Activated CD4-positive, alpha-beta T cell treated with anti-CD3 and anti-CD28 coated beads, Interleukin-2, amount 10 ng/mL, durations not matched to agents 7 days and 5 days (primary cell): ENCODE results near the gene ATG16L1. TPM values are rescaled to one million over a fixed set of nuclear protein-coding genes. Genes with fewer than 3 reads are reported as not detected.
"Not testable (repeated sequence)": the region's sequence is repeated elsewhere in the genome, so short reads cannot be mapped to it uniquely, and the experiment has no call there.

Experiments used
- CTCF ChIA-PET: fragments of 350-600 bp; sonication (Branson Sonifier 250); formaldehyde crosslinking; loops from one replicate; lab custom pipeline; 2021; ENCODE audit warnings: antibody characterized with exemption; lab: Charles Lee
- POLR2A ChIA-PET: fragments of 350-600 bp; sonication (Branson Sonifier 250); formaldehyde crosslinking; loops from one replicate; lab custom pipeline; 2021; ENCODE audit warnings: antibody characterized with exemption; lab: Charles Lee
- DNase-seq: peaks from one replicate; pipeline ENCODE4 v3.0.0-alpha.2; 2020
- H3K27ac Mint-ChIP-seq: one replicate; pipeline ENCODE4 v1.8.0; 2021; ENCODE audit warnings: mild to moderate bottlenecking, moderate library complexity, mixed read lengths
- H3K27me3 Mint-ChIP-seq: one replicate; pipeline ENCODE4 v1.8.0; 2021; ENCODE audit warnings: mixed read lengths
- H3K36me3 Mint-ChIP-seq: one replicate; pipeline ENCODE4 v1.8.0; 2021; ENCODE audit warnings: low read depth, mixed read lengths
- H3K4me1 Mint-ChIP-seq: one replicate; pipeline ENCODE4 v1.8.0; 2021; ENCODE audit warnings: mixed read lengths
- H3K4me3 Mint-ChIP-seq: one replicate; pipeline ENCODE4 v1.8.0; 2021; ENCODE audit warnings: mild to moderate bottlenecking, moderate library complexity, mixed read lengths
- H3K9me3 Mint-ChIP-seq: one replicate; pipeline ENCODE4 v1.8.0; 2021; ENCODE audit warnings: mixed read lengths
- total RNA-seq, 2 experiments: library from RNA; stranded (reverse); gene quantifications; one replicate each; pipeline ENCODE4 v1.2.3, GENCODE V29; 2021

ATG16L1 gene
- total RNA-seq, 2 experiments from 2014 or later: 52.6 to 55.4 TPM

DNA sequence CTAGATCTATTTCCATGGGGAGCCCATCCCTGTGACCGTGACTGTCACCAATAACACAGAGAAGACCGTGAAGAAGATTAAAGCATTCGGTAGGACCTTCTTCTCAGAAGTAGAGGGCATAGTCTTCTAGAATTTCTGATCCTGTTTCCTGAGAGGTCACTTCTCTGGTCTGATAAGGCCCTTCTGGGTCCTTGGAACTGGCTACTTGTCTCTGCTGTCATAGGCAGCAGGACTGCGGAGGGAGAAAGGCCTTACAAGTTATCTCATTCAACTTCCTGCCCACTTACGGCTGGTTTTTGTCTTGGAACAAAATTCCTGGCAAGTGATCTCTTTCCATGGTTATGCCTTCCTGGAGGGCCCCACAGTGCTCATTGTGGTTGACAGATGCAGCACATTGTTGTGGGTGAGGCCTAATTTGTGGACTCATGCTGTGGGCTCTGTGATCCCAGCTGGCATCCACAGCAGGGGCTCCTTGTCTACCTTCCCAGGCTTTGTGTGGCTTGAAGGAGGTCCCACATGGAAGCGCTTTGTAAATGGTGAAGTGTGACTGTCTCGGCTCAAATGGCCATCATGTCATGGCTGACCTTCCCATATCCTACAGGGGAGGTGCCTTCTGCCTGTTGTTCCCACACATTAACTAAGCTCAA, 78.1 kb downstream of the ATG16L1 start:
- CTCF ChIA-PET: interaction anchor here (0.9 to 3.6 kb wide), 2 partner anchors 13 to 24 kb away, joined by 4 to 12 read pairs; partner anchors contain the start of gene DGKD
- peaks cover 44% of the 10 kb centered on the region for H3K4me1 Mint-ChIP-seq
- H3K36me3 Mint-ChIP-seq: peaks cover 15% of the 10 kb centered on the region
- POLR2A ChIA-PET: no interaction called here
- no peak overlapping the region for H3K4me3 Mint-ChIP-seq
- no peak for DNase-seq
- H3K27ac Mint-ChIP-seq: peak overlapping the region; percentile 41
- H3K27me3 Mint-ChIP-seq: peaks cover 1% of the 10 kb centered on the region
- peaks cover 11% of the 10 kb centered on the region for H3K9me3 Mint-ChIP-seq

DNA sequence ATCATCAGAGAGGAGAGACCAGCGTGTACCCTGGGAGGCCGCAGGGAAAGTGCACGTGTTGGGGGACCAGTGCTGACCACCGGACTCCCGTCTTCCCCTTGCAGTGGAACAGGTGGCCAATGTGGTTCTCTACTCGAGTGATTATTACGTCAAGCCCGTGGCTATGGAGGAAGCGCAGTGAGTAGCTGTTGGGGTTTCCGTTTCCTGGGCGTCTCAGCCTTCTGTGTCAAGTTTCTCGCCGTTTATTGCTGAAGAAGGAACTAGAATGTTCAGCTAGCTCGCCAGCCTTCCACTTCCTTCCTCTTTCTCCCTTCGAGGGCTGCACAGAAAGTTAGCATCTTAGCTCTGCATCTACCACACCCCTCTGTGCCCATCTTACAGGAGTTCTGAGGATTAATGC, 80.1 kb downstream of the ATG16L1 start:
- ChIA-PET POLR2A (interaction anchor here (0.5 to 1.1 kb wide), 3 partner anchors 23 to 261 kb away, joined by 3 to 5 read pairs (median 3); partner anchors contain the start of genes ATG16L1 and DGKD), CTCF (interaction anchor here (0.6 to 3.6 kb wide), 9 partner anchors 9 to 589 kb away, joined by 3 to 12 read pairs (median 3); partner anchors contain the start of genes ATG16L1 and DGKD)
- Mint-ChIP-seq H3K36me3 (peaks cover 15% of the 10 kb centered on the region), H3K9me3 (peaks cover 11% of the 10 kb centered on the region), H3K4me3 (peak overlapping the region; percentile 55), H3K27ac (peak overlapping the region; percentile 96), H3K27me3 (no peaks in the 10 kb centered on the region), H3K4me1 (peaks cover 52% of the 10 kb centered on the region)
- DNase-seq: peak; percentile 88

DNA sequence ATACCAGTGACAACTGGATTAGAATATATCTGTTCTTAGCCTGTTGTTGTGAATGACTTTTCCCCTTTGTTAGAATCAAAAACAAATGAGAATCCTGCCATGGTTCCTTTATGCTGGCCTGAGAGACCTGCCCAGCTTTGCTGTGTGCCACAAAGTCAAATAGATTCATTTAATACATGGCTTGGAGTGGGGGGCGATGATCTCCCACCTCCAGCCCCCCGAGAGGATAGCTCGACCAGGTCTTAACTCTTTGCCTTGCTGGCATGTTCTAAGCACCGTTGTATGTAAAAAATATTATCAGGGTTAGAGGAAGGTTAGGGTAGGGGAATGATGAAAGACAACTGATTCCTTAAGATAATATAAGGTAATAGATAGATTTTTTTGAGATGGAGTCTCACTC, 80.7 kb downstream of the ATG16L1 start:
- CTCF ChIA-PET: interaction anchor here (0.6 to 3.6 kb wide), 9 partner anchors 20 to 142 kb away, joined by 3 to 12 read pairs (median 3); partner anchors contain the start of genes ATG16L1 and DGKD
- peak overlapping the region; percentile 55 for H3K4me3 Mint-ChIP-seq

DNA sequence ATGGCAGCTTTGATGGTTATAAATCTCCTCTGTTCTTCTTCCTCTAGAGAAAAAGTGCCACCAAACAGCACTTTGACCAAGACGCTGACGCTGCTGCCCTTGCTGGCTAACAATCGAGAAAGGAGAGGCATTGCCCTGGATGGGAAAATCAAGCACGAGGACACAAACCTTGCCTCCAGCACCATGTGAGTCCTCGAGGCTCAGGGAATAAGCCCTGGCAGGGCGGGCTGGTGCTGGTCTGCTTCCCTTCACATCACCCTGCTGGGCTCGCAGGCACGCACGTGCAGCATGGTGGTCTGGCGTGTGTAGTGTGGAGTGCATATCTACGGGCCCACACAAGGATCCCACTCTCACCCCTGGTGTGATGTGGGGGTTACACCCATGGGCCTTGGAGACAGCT, 83.4 kb downstream of the ATG16L1 start:
- Mint-ChIP-seq H3K4me3 (no peak overlapping the region), H3K4me1 (peaks cover 62% of the 10 kb centered on the region), H3K9me3 (peaks cover 11% of the 10 kb centered on the region), H3K36me3 (peaks cover 14% of the 10 kb centered on the region), H3K27ac (no peak overlapping the region), H3K27me3 (no peaks in the 10 kb centered on the region)
- CTCF ChIA-PET: no interaction called here
- POLR2A ChIA-PET: no interaction called here
- DNase-seq: no peak

More for the DNA sequence above, 80.7 kb downstream of the ATG16L1 start:
- no peak for DNase-seq
- Mint-ChIP-seq H3K27me3 (no peaks in the 10 kb centered on the region), H3K9me3 (peaks cover 11% of the 10 kb centered on the region), H3K4me1 (peaks cover 52% of the 10 kb centered on the region), H3K36me3 (peaks cover 15% of the 10 kb centered on the region), H3K27ac (peak overlapping the region; percentile 96)
- POLR2A ChIA-PET: interaction anchor here (0.7 to 1.1 kb wide), 2 partner anchors 22 to 81 kb away, joined by 3 to 5 read pairs; partner anchors contain the start of genes ATG16L1 and DGKD

DNA sequence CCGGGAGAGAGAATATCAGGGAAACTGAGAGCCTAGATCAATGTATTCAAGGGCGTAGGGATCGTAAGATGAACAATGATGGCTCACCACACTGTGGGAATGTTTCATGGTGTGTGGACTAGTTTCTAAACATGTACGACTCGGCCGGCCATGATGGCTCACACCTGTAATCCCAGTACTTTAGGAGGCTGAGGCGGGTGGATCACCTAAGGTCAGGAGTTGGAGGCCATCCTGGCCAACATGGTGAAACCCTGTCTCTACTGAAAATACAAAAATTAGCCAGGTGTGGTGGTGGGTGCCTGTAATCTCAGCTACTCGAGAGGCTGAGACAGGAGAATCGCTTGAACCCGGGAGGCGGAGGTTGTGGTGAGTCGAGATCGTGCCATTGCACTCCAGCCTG, 84.6 kb downstream of the ATG16L1 start:
- DNase-seq, H3K9me3 Mint-ChIP-seq, H3K4me3 Mint-ChIP-seq, POLR2A ChIA-PET, H3K27me3 Mint-ChIP-seq: not testable (repeated sequence)
- CTCF ChIA-PET: interaction anchor here (0.8 kb wide), 1 partner anchor 604 kb away, joined by 3 read pairs; no protein-coding TSS in a partner anchor
- Mint-ChIP-seq H3K27ac (peak overlapping the region; percentile 15), H3K4me1 (peaks cover 52% of the 10 kb centered on the region), H3K36me3 (peaks cover 11% of the 10 kb centered on the region)

DNA sequence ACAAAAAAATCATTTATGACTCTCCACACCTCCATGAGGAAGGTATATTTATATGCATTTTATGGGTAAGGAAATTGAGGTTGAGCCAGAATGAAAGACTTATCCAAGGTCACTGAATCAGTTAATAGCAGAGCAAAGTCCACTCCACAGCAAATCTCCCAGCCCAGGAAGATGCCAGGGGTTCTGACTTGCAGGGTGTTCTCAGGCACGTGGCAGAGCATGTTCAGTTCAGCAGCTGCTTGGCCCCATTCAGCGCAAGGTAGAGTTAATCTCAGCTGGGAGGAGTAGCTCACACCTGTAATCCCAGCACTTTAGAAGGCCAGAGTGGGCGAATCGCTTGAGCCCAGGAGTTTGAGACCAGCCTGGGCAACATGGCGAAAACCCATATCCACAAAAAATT, 85.1 kb downstream of the ATG16L1 start:
- peaks cover 8% of the 10 kb centered on the region for H3K36me3 Mint-ChIP-seq
- POLR2A ChIA-PET: no interaction called here
- peaks cover 47% of the 10 kb centered on the region for H3K4me1 Mint-ChIP-seq
- no peak for DNase-seq
- H3K4me3 Mint-ChIP-seq: no peak overlapping the region
- H3K27me3 Mint-ChIP-seq: no peaks in the 10 kb centered on the region
- H3K9me3 Mint-ChIP-seq: peaks cover 6% of the 10 kb centered on the region
- no peak overlapping the region for H3K27ac Mint-ChIP-seq
- CTCF ChIA-PET: interaction anchor here (0.8 to 1.2 kb wide), 2 partner anchors 18 to 604 kb away, joined by 3 to 4 read pairs; partner anchors contain the start of gene DGKD

DNA sequence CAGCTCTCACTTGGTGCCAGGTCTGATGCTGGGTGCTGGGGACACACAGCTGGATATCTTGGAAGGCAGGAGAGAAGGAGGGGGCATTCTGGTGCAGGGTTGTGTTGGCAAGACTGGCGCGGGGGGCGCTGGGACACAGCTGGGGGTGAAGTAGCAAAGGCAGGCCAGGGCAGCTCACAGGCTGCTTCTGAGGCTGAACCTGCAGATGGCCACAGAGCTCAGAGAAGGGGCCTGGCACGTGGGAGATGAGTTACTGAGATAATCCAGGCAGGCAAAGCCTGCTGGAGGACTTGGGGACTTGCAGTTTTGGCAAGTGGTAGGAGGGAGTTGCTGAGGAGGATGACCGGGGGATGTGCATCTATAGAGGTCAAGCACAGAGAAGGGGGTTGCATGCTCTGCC, 86.6 kb downstream of the ATG16L1 start:
- no peak overlapping the region for H3K4me3 Mint-ChIP-seq
- H3K36me3 Mint-ChIP-seq: peaks cover 2% of the 10 kb centered on the region
- H3K27ac Mint-ChIP-seq: no peak overlapping the region
- CTCF ChIA-PET: interaction anchor here (0.9 to 1.2 kb wide), 6 partner anchors 9 to 120 kb away, joined by 3 to 5 read pairs (median 3); partner anchors contain the start of gene ATG16L1
- H3K4me1 Mint-ChIP-seq: peaks cover 36% of the 10 kb centered on the region
- POLR2A ChIA-PET: no interaction called here
- no peaks in the 10 kb centered on the region for H3K27me3 Mint-ChIP-seq
- no peak for DNase-seq
- H3K9me3 Mint-ChIP-seq: no peaks in the 10 kb centered on the region

DNA sequence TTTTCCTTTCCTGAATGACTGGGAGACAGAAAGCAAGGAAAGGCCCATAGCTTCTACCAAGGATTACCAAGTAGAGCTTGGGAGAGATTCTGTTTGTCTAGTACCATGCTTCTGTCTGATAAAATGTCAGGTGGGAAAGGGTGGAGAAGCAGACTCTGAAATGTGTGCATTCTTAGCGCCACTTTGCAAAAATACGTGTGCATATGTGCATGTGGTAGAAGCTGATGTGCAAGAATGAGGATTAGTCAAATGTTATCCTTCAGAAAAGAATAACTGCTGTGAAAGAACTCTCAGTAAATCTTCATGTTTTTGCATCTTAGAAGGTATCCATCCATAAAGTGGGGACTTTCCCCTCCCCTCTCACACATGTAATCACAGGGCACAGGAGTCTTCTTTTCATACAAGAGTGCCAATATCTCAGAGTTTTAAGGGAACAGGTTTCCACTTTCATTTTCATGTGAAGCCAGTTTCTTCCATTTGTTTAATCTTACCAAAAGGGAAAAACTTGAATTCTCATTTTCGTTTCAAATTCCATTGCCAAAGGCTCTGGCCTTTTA, 87.4 kb downstream of the ATG16L1 start:
- Mint-ChIP-seq H3K9me3 (no peaks in the 10 kb centered on the region), H3K36me3 (peaks cover 2% of the 10 kb centered on the region), H3K27me3 (peaks cover 2% of the 10 kb centered on the region), H3K4me3 (no peak overlapping the region), H3K27ac (no peak overlapping the region), H3K4me1 (peaks cover 27% of the 10 kb centered on the region)
- POLR2A ChIA-PET: no interaction called here
- CTCF ChIA-PET: interaction anchor here (1.0 to 1.1 kb wide), 3 partner anchors 8 to 83 kb away, joined by 3 to 5 read pairs (median 3); no protein-coding TSS in a partner anchor
- DNase-seq: no peak

DNA sequence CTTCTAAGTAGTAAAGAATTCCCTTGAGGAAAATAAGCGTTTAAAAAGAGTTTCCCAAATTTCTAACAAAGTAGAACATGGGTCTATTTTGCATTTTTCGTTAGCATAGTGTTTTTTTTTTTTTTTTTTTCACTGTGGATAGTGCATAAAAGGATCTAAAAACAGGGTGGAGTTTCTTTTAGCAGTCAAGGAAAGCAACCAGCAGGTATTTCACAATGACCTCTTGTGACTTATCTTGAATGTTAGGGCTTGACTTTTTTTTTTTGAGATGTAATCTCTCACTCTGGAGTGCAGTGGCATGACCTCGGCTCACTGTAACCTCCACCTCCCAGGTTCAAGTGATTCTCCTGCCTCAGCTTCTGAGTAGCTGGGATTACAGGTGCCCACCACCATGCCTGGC, 88.0 kb downstream of the ATG16L1 start:
- Mint-ChIP-seq H3K36me3 (no peaks in the 10 kb centered on the region), H3K4me1 (peaks cover 22% of the 10 kb centered on the region), H3K27me3 (peaks cover 2% of the 10 kb centered on the region), H3K27ac (no peak overlapping the region), H3K9me3 (no peaks in the 10 kb centered on the region), H3K4me3 (no peak overlapping the region)
- POLR2A ChIA-PET: no interaction called here
- CTCF ChIA-PET: no interaction called here
- DNase-seq: no peak

DNA sequence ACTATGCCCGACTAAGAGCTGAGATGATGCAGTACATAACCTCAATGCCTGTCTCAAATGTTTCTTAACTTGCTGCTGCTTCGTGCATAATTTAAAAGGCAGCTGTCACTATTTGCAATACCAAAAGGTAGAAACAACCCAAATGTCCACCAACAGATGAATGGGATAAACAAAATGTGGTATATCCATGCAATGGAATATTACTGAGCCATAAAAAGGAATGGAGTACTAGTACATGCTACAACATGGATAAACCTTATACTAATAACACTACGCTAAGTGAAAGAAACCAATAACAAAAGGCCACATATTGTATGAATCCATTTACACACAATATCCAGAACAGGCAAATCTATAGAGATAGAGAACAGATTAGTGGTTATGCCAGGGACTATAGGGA, 89.8 kb downstream of the ATG16L1 start:
- POLR2A ChIA-PET: no interaction called here
- Mint-ChIP-seq H3K27me3 (peaks cover 2% of the 10 kb centered on the region), H3K27ac (no peak overlapping the region), H3K36me3 (no peaks in the 10 kb centered on the region), H3K9me3 (no peaks in the 10 kb centered on the region), H3K4me3 (no peak overlapping the region), H3K4me1 (peaks cover 13% of the 10 kb centered on the region)
- CTCF ChIA-PET: interaction anchor here (1.1 to 2.9 kb wide), 3 partner anchors 9 to 13 kb away, joined by 3 to 12 read pairs (median 6); partner anchors contain the start of gene DGKD
- DNase-seq: no peak

DNA sequence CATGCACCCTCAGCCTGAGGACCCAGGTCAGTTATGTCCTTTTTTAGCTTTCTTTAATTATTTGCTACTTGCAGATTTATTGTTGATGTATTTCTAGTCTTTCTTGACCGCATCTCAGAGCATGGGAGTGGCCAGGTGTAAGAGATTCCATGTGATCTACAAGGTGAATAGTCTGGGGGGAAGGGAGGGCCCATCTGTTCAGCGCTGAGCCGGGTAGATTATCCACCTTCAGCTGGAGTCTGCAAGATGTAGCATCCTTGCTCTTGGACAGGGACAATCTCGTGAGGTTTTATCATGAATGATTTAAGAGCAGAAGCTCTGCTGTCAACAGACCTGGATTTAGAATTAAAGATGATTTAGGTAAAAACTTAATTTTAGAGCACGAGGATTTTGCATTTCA, 90.8 kb downstream of the ATG16L1 start:
- Mint-ChIP-seq H3K27ac (no peak overlapping the region), H3K4me1 (peaks cover 13% of the 10 kb centered on the region), H3K27me3 (peaks cover 2% of the 10 kb centered on the region), H3K36me3 (no peaks in the 10 kb centered on the region), H3K9me3 (no peaks in the 10 kb centered on the region), H3K4me3 (no peak overlapping the region)
- DNase-seq: no peak
- ChIA-PET CTCF (interaction anchor here (0.6 to 2.9 kb wide), 4 partner anchors 8 to 60 kb away, joined by 3 to 12 read pairs (median 4); no protein-coding TSS in a partner anchor), POLR2A (no interaction called here)

DNA sequence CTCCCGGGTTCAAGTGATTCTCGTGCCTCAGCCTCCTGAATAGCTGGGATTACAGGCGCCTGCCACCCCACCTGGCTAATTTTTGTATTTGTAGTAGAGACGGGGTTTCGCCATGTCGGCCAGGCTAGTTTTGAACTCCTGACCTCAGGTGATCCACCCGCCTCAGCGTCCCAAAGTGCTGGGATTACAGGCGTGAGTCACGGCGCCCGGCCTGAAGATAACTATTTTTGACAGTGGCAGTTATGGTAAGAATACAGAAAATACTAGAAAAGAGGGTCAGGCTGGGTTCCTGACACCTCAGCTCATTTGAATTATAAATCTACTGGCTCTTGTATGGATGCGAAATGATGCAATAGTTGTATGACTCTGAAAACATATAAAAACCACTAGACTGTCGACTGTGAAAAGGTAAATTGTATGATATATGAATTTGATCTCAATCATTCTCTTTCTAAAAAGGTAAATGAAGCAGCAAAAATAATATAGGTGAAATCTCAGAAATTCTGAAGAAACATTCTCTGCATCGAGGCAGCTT, 91.8 kb downstream of the ATG16L1 start:
- Mint-ChIP-seq H3K27me3 (peaks cover 2% of the 10 kb centered on the region), H3K9me3 (no peaks in the 10 kb centered on the region), H3K36me3 (no peaks in the 10 kb centered on the region), H3K4me3 (no peak overlapping the region), H3K27ac (peak overlapping the region; percentile 57), H3K4me1 (peaks cover 8% of the 10 kb centered on the region)
- ChIA-PET POLR2A (no interaction called here), CTCF (interaction anchor here (0.6 to 2.0 kb wide), 4 partner anchors 10 to 31 kb away, joined by 3 to 5 read pairs (median 3); no protein-coding TSS in a partner anchor)
- DNase-seq: no peak
